Hepatocyte (in vitro differentiated cells): Measurements from ENCODE around the gene ITFG1. TPM values are rescaled to one million over a fixed set of nuclear protein-coding genes. Genes with fewer than 3 reads are reported as not detected.

Source experiments
- DNase-seq: peaks from one replicate; pipeline ENCODE4 v3.0.0-alpha.2; 2016; ENCODE audit warnings: low spot score
- H2AFZ ChIP-seq: fragments of 200-600 bp; sonication (generic); 2 replicates; pipeline ENCODE4 v1.6.0; 2016; ENCODE audit warnings: antibody characterized with exemption, mild to moderate bottlenecking
- H3K27ac ChIP-seq: fragments of 200-600 bp; sonication (generic); 2 replicates; pipeline ENCODE4 v1.5.1; 2016; ENCODE audit warnings: mild to moderate bottlenecking
- H3K27me3 ChIP-seq: fragments of 200-600 bp; sonication (generic); 2 replicates; pipeline ENCODE4 v1.6.1; 2016
- H3K36me3 ChIP-seq: fragments of 200-600 bp; sonication (generic); replicated peaks from 2 replicates; pipeline ENCODE4 v1.5.1; 2016; ENCODE audit warnings: low read depth; ENCODE audit not compliant: insufficient read depth
- H3K4me1 ChIP-seq: fragments of 200-600 bp; sonication (generic); 2 replicates; pipeline ENCODE4 v1.5.1; 2016; ENCODE audit warnings: mild to moderate bottlenecking, moderate library complexity; ENCODE audit not compliant: insufficient read depth
- H3K4me2 ChIP-seq: fragments of 200-600 bp; sonication (generic); 2 replicates; pipeline ENCODE4 v1.6.0; 2016
- H3K4me3 ChIP-seq: fragments of 200-600 bp; sonication (generic); 2 replicates; pipeline ENCODE4 v1.5.1; 2016; ENCODE audit warnings: mild to moderate bottlenecking
- H3K79me2 ChIP-seq: fragments of 200-600 bp; sonication (generic); 2 replicates; pipeline ENCODE4 v1.6.0; 2017; ENCODE audit warnings: mild to moderate bottlenecking
- H3K9me2 ChIP-seq: fragments of 200-600 bp; sonication (generic); replicated peaks from 2 replicates; pipeline ENCODE4 v1.6.0; 2017; ENCODE audit warnings: mild to moderate bottlenecking; ENCODE audit not compliant: insufficient read depth
- H3K9me3 ChIP-seq: fragments of 200-600 bp; sonication (generic); 2 replicates; pipeline ENCODE4 v1.5.1; 2016; ENCODE audit warnings: low read depth, mild to moderate bottlenecking
- H4K20me1 ChIP-seq: fragments of 200-600 bp; sonication (generic); 2 replicates; pipeline ENCODE4 v1.6.0; 2016; ENCODE audit warnings: mild to moderate bottlenecking; ENCODE audit not compliant: insufficient read depth, poor library complexity, severe bottlenecking
- EZH2 ChIP-seq: fragments of 200-600 bp; sonication (generic); IDR thresholded peaks from 2 replicates; pipeline ENCODE4 v1.6.1; 2016; ENCODE audit warnings: antibody characterized with exemption, mild to moderate bottlenecking, borderline replicate concordance
- EZH2phosphoT487 ChIP-seq: fragments of 200-600 bp; sonication (generic); IDR thresholded peaks from one replicate; pipeline ENCODE4 v1.6.1; 2018; ENCODE audit warnings: antibody characterized with exemption, mild to moderate bottlenecking, low read depth, moderate library complexity; ENCODE audit not compliant: unreplicated experiment, severe bottlenecking
- WGBS: methylation state at CpG from one replicate; pipeline ENCODE4 v1.1.6; 2016; ENCODE audit warnings: low lambda C conversion rate; ENCODE audit errors: missing lambda C conversion rate; 5-methylcytosine and 5-hydroxymethylcytosine counted together
- polyA plus RNA-seq: library from polyadenylated mRNA; unstranded; fragments of >200 nt; fragmentation: Nextera tagmentation; extraction: Ambion mirVana; gene quantifications from 2 replicates; pipeline ENCODE4 v1.2.1, GENCODE V29; 2016
- total RNA-seq: library from RNA; depleted of rRNA; stranded (reverse); fragments of >200 nt; gene quantifications from 2 replicates; pipeline ENCODE4 v1.2.3, GENCODE V29; 2014
- TF ChIP-seq, protein P1 (sequence below): fragments of 200-600 bp; sonication (generic); IDR thresholded peaks from 2 replicates; pipeline ENCODE4 v1.5.1; 2016; ENCODE audit warnings: antibody characterized with exemption, mild to moderate bottlenecking; ENCODE audit not compliant: poor library complexity

ITFG1 gene
- total and polyA plus RNA-seq, 2 experiments from 2014 or later: 87.8 to 91.4 TPM

DNA sequence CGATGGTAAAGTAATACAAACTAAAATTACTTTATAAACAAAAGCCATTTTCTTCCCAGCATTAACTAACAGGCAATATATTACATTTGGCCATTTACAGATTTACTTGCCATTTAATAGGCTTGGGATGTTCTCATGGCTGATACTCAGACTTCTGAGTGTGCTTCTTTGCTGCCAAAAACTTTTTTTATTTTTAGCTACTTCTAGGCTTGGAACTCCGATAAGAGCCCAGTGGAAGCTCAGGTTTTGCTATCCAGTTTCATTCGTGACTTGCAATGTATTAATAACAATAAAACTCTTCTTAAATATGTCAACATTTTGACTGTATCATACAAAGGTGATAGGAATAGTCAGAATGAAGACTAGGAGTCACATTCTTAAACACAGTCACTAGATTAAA is 152.3 kb downstream of the ITFG1 start:
- no peak overlapping the region for H3K4me3 ChIP-seq
- DNase-seq: no peak
- no peaks in the 10 kb centered on the region for H3K79me2 ChIP-seq
- H3K36me3 ChIP-seq: no peaks in the 10 kb centered on the region
- H3K4me2 ChIP-seq: no peak overlapping the region
- no peaks in the 10 kb centered on the region for H3K27me3 ChIP-seq
- 87% methylated on average over 3 of the region's 3 CpGs for WGBS
- H4K20me1 ChIP-seq: no peaks in the 10 kb centered on the region
- TF ChIP-seq EZH2phosphoT487: no peak
- no peak for TF ChIP-seq EZH2
- TF ChIP-seq, protein P1, sequence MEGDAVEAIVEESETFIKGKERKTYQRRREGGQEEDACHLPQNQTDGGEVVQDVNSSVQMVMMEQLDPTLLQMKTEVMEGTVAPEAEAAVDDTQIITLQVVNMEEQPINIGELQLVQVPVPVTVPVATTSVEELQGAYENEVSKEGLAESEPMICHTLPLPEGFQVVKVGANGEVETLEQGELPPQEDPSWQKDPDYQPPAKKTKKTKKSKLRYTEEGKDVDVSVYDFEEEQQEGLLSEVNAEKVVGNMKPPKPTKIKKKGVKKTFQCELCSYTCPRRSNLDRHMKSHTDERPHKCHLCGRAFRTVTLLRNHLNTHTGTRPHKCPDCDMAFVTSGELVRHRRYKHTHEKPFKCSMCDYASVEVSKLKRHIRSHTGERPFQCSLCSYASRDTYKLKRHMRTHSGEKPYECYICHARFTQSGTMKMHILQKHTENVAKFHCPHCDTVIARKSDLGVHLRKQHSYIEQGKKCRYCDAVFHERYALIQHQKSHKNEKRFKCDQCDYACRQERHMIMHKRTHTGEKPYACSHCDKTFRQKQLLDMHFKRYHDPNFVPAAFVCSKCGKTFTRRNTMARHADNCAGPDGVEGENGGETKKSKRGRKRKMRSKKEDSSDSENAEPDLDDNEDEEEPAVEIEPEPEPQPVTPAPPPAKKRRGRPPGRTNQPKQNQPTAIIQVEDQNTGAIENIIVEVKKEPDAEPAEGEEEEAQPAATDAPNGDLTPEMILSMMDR: no peak
- H3K27ac ChIP-seq: no peak overlapping the region
- H2AFZ ChIP-seq: no peak overlapping the region
- H3K9me2 ChIP-seq: no peaks in the 10 kb centered on the region
- H3K9me3 ChIP-seq: no peaks in the 10 kb centered on the region
- no peaks in the 10 kb centered on the region for H3K4me1 ChIP-seq

DNA sequence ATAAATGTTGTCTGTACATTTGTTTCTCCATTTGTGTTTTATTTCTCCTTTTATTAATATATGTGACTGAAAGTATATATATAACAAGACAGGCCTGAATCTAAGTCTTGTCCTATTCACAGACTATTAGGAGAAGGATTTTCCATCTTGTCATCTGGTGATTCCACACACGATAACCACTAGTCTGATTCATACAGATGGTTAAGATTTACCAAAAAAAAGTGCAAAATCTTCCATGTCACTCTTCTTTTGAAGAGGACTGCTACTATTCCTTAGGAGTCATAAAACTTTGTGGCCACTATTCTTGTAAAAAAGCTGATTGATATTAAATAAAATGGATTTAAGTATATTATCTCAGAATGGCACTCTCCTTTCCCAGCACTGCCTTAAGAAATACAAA is 156.3 kb downstream of the ITFG1 start:
- Histone ChIP-seq H3K79me2 (no peaks in the 10 kb centered on the region), H3K9me2 (no peaks in the 10 kb centered on the region), H3K4me2 (no peak overlapping the region), H3K9me3 (no peaks in the 10 kb centered on the region), H4K20me1 (no peaks in the 10 kb centered on the region), H3K4me3 (no peak overlapping the region), H3K36me3 (no peaks in the 10 kb centered on the region), H2AFZ (no peak overlapping the region), H3K4me1 (no peaks in the 10 kb centered on the region), H3K27ac (no peak overlapping the region), H3K27me3 (no peaks in the 10 kb centered on the region)
- TF ChIP-seq, protein P1: no peak
- TF ChIP-seq EZH2 (no peak), EZH2phosphoT487 (no peak)
- no peak for DNase-seq
- 88% methylated on average over 1 of the region's 1 CpG for WGBS

DNA sequence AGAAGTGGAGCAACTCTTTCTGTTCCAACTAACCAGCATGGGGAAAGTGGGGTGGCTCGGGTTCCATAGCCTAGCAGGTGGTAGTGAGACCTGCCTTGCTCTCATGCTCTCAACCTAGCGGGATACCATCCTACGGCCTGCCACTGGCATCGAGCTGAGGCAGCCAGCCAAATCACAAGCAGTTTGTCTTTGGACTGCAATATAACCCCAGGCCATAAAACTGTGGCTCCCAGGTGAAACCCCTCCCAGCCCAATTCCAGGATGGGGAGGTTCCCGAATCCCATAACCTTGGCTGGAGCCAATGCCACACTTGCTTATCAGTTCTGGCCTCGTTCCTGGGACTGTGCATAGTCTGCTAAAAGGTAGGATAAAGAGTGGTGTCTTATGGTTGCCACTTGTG is 161.3 kb downstream of the ITFG1 start:
- H3K9me2 ChIP-seq: no peaks in the 10 kb centered on the region
- no peak for TF ChIP-seq EZH2phosphoT487
- TF ChIP-seq, protein P1: no peak
- TF ChIP-seq EZH2: no peak
- DNase-seq: no peak
- no peaks in the 10 kb centered on the region for H3K36me3 ChIP-seq
- H3K9me3 ChIP-seq: no peaks in the 10 kb centered on the region
- H4K20me1 ChIP-seq: no peaks in the 10 kb centered on the region
- no peak overlapping the region for H2AFZ ChIP-seq
- H3K27ac ChIP-seq: no peak overlapping the region
- H3K79me2 ChIP-seq: no peaks in the 10 kb centered on the region
- H3K4me3 ChIP-seq: no peak overlapping the region
- WGBS: 98% methylated on average over 6 of the region's 6 CpGs
- no peak overlapping the region for H3K4me2 ChIP-seq
- no peaks in the 10 kb centered on the region for H3K4me1 ChIP-seq
- H3K27me3 ChIP-seq: no peaks in the 10 kb centered on the region

DNA sequence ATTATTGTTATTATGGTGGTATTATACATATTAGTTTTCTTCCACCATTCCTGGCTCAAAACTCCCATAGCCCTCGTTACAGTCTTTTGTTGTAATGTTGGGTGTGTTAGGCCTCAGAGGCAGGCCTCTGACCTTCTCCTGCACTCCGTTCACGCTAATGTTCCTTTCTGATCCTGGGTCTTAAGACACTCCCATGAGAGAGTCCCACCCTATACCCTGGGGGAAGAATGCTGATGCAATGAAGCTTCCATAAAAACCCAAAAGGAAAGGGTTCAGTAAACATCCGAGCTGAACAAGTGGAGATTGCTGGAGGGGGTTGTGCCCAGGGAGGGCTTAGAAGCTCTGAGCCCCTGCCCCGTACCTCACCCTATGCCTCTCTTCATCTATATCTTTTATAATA is 175.9 kb downstream of the ITFG1 start:
- H3K4me2 ChIP-seq: no peak overlapping the region
- no peaks in the 10 kb centered on the region for H3K27me3 ChIP-seq
- DNase-seq: no peak
- H3K36me3 ChIP-seq: no peaks in the 10 kb centered on the region
- no peaks in the 10 kb centered on the region for H3K79me2 ChIP-seq
- no peak overlapping the region for H3K27ac ChIP-seq
- TF ChIP-seq, protein P1: no peak
- TF ChIP-seq EZH2phosphoT487 (no peak), EZH2 (no peak)
- WGBS: 90% methylated on average over 5 of the region's 5 CpGs
- no peaks in the 10 kb centered on the region for H3K9me2 ChIP-seq
- H3K9me3 ChIP-seq: peaks cover 10% of the 10 kb centered on the region
- no peaks in the 10 kb centered on the region for H4K20me1 ChIP-seq
- H2AFZ ChIP-seq: no peak overlapping the region
- no peak overlapping the region for H3K4me3 ChIP-seq
- H3K4me1 ChIP-seq: no peaks in the 10 kb centered on the region
